Gastrocnemius medialis (tissue), 4 donors: ENCODE measurements around the gene LDLRAD1. TPM values are rescaled to one million over a fixed set of nuclear protein-coding genes. Genes with fewer than 3 reads are reported as not detected.
"Not testable (repeated sequence)": the region's sequence is repeated elsewhere in the genome, so short reads cannot be mapped to it uniquely, and the experiment has no call there.

ENCODE experiments used
- ATAC-seq, 2 donors: fragments of 150-250 bp; one replicate each; pipeline ENCODE4 v1.9.1; 2016
- DNase-seq, 2 donors: peaks; one replicate each; pipeline ENCODE4 v3.0.0-alpha.2; 2019
- H3K27ac ChIP-seq, 4 donors: fragments of 200-600 bp; sonication (generic); 1 replicate in 1 of 4; 2 replicates in 3 of 4; pipeline ENCODE4 v1.5.1; 2016 to 2018; ENCODE audit warnings: mild to moderate bottlenecking in 2 of 4, moderate library complexity in 1 of 4
- H3K27me3 ChIP-seq, 3 donors: fragments of 200-600 bp; sonication (generic) in 2 of 3; 1 replicate in 1 of 3; 2 replicates in 2 of 3; pipeline versions ENCODE4 v1.5.1 to v1.6.0; 2016 to 2019; ENCODE audit warnings: mild to moderate bottlenecking in 1 of 3, moderate library complexity in 1 of 3
- H3K36me3 ChIP-seq, 2 donors: fragments of 200-600 bp; sonication (generic) in 1 of 2; one replicate each; pipeline ENCODE4 v1.5.1; 2017 to 2018
- H3K4me1 ChIP-seq, 2 donors: fragments of 200-600 bp; sonication (generic) in 1 of 2; one replicate each; pipeline ENCODE4 v1.5.1; 2016 to 2017; ENCODE audit warnings: mild to moderate bottlenecking in 2 of 2
- H3K4me3 ChIP-seq, 4 donors: fragments of 200-600 bp; sonication (generic) in 3 of 4; 1 replicate in 1 of 4; 2 replicates in 3 of 4; pipeline ENCODE4 v1.5.1; 2016 to 2019; ENCODE audit warnings: mild to moderate bottlenecking in 2 of 4
- H3K9me3 ChIP-seq, 3 donors: fragments of 200-600 bp; sonication (generic) in 2 of 3; 1 replicate in 1 of 3; 2 replicates in 2 of 3; pipeline ENCODE4 v1.5.1; 2016 to 2019
- CTCF ChIP-seq, 5 experiments: fragments of 450-650 bp in 3 of 5; fragments of 200-600 bp in 2 of 5; sonication (generic) in 2 of 5; IDR thresholded peaks in 4 of 5; conservative IDR thresholded peaks in 1 of 5; 1 replicate in 4 of 5; 2 replicates in 1 of 5; pipeline ENCODE4 v1.5.1; 2016 to 2019; ENCODE audit warnings: antibody characterized with exemption in 5 of 5, mild to moderate bottlenecking in 3 of 5, moderate library complexity in 3 of 5
- POLR2A ChIP-seq, 2 donors: fragments of 450-650 bp; IDR thresholded peaks; one replicate each; pipeline ENCODE4 v1.6.1; 2017; ENCODE audit warnings: antibody characterized with exemption in 2 of 2, mild to moderate bottlenecking in 2 of 2, moderate library complexity in 2 of 2
- in situ Hi-C, 4 donors: fragments of 200-750 bp; cut with MboI; loops; one replicate each; pipeline versions ENCODE4 v1.15.0 to v1.8.0; 2017; ENCODE audit warnings: low sequenced_read_pairs in 4 of 4
- intact Hi-C: fragments of 100-400 bp; cut with DNase I; formaldehyde crosslinking; loops from one replicate; pipeline ENCODE4 v1.15.1; 2023; ENCODE audit warnings: low total_unique reads
- total RNA-seq, 4 donors: library from RNA; depleted of rRNA; stranded (reverse); fragments of >200 nt; gene quantifications; one replicate each; pipeline versions ENCODE4 v1.1.0 to v1.2.3, GENCODE V29; 2016

The LDLRAD1 gene
- total RNA-seq, 4 donors from 2014 or later = not detected

GRCh38 chr1:54009406-54009805 lies 8.6 kb downstream of the LDLRAD1 start:
- TF ChIP-seq POLR2A (IDR thresholded peaks at IDR 0.05) (no peak), CTCF (IDR thresholded peaks at IDR 0.05 in 4 of 5, conservative IDR thresholded peaks at IDR 0.05 in 1 of 5) (no peak)
- intact Hi-C loops = no loop called here
- ATAC-seq (no peak), DNase-seq (no peak)
- H3K9me3 ChIP-seq = no peaks in the 10 kb centered on the region
- H3K36me3 ChIP-seq = no peaks in the 10 kb centered on the region
- H3K4me1 ChIP-seq = no peaks in the 10 kb centered on the region
- H3K27me3 ChIP-seq = peaks cover 0 to 3% (median 0%) of the 10 kb centered on the region in 3 donors
- in situ Hi-C loops = no loop called here
- H3K27ac ChIP-seq = no peak overlapping the region
- H3K4me3 ChIP-seq = no peak overlapping the region

- Histone ChIP-seq H3K4me3 (no peak overlapping the region), H3K27me3 (peaks cover 0 to 3% (median 0%) of the 10 kb centered on the region in 3 donors), H3K36me3 (no peaks in the 10 kb centered on the region), H3K9me3 (no peaks in the 10 kb centered on the region), H3K4me1 (no peaks in the 10 kb centered on the region), H3K27ac (no peak overlapping the region)
- in situ Hi-C loops = no loop called here
- intact Hi-C loops = no loop called here
- no peak for ATAC-seq
- TF ChIP-seq POLR2A (IDR thresholded peaks at IDR 0.05) = no peak
- no peak for TF ChIP-seq CTCF (IDR thresholded peaks at IDR 0.05 in 4 of 5, conservative IDR thresholded peaks at IDR 0.05 in 1 of 5)
- no peak for DNase-seq
Observed at GRCh38 chr1:54008876-54009275, 9.1 kb downstream of the LDLRAD1 start.

- DNase-seq (no peak), ATAC-seq (no peak)
- no peaks in the 10 kb centered on the region for H3K27me3 ChIP-seq
- H3K4me3 ChIP-seq = no peak overlapping the region
- no peak overlapping the region for H3K27ac ChIP-seq
- no peaks in the 10 kb centered on the region for H3K4me1 ChIP-seq
- intact Hi-C loops = no loop called here
- no peaks in the 10 kb centered on the region for H3K9me3 ChIP-seq
- TF ChIP-seq POLR2A (IDR thresholded peaks at IDR 0.05) (no peak), CTCF (IDR thresholded peaks at IDR 0.05 in 4 of 5, conservative IDR thresholded peaks at IDR 0.05 in 1 of 5) (no peak)
- in situ Hi-C loops = no loop called here
- no peaks in the 10 kb centered on the region for H3K36me3 ChIP-seq
Observed at GRCh38 chr1:54007613-54008012, 10.4 kb downstream of the LDLRAD1 start.

GRCh38 chr1:54006508-54006907 lies 11.5 kb downstream of the LDLRAD1 start:
- in situ Hi-C loops (no loop called here), intact Hi-C loops (no loop called here)
- TF ChIP-seq POLR2A (IDR thresholded peaks at IDR 0.05) = no peak
- no peak for TF ChIP-seq CTCF (IDR thresholded peaks at IDR 0.05 in 4 of 5, conservative IDR thresholded peaks at IDR 0.05 in 1 of 5)
- Histone ChIP-seq H3K4me1 (no peaks in the 10 kb centered on the region), H3K27me3 (no peaks in the 10 kb centered on the region), H3K9me3 (no peaks in the 10 kb centered on the region), H3K36me3 (no peaks in the 10 kb centered on the region), H3K27ac (no peak overlapping the region), H3K4me3 (no peak overlapping the region)
- DNase-seq (no peak), ATAC-seq (no peak)

GRCh38 chr1:54004481-54005049 lies 13.4 kb downstream of the LDLRAD1 start:
- H3K27ac ChIP-seq = no peak overlapping the region
- TF ChIP-seq CTCF (IDR thresholded peaks at IDR 0.05 in 4 of 5, conservative IDR thresholded peaks at IDR 0.05 in 1 of 5) (no peak), POLR2A (IDR thresholded peaks at IDR 0.05) (no peak)
- H3K9me3 ChIP-seq = no peaks in the 10 kb centered on the region
- no peaks in the 10 kb centered on the region for H3K27me3 ChIP-seq
- in situ Hi-C loops = no loop called here
- no peak for DNase-seq
- intact Hi-C loops = no loop called here
- no peaks in the 10 kb centered on the region for H3K36me3 ChIP-seq
- no peak for ATAC-seq
- no peaks in the 10 kb centered on the region for H3K4me1 ChIP-seq
- no peak overlapping the region for H3K4me3 ChIP-seq

GRCh38 chr1:54003750-54004480 lies 14.1 kb downstream of the LDLRAD1 start:
- in situ Hi-C loops, DNase-seq, H3K27me3 ChIP-seq, H3K4me1 ChIP-seq, H3K36me3 ChIP-seq, H3K4me3 ChIP-seq, H3K27ac ChIP-seq, ATAC-seq, intact Hi-C loops, H3K9me3 ChIP-seq: not testable (repeated sequence)
